ENCODE measurements around the gene IL4R.

IL4R gene

GRCh38 chr16:27321013-27321915, 7.5 kb downstream of the IL4R start:
- no peak overlapping the region for H3K4me3 ChIP-seq (ENCODE audit: low read depth, low read length)
- DNase-seq (ENCODE audit: low read depth), result no peak
- TF ChIP-seq CTCF (IDR thresholded peaks at IDR 0.05; ENCODE audit: low read depth, low read length, missing control alignments), result no peak

- TF ChIP-seq CTCF (IDR thresholded peaks at IDR 0.05; ENCODE audit: low read depth, low read length, missing control alignments), result no peak
- no peak overlapping the region for H3K4me3 ChIP-seq (ENCODE audit: low read depth, low read length)
- no peak for DNase-seq (ENCODE audit: low read depth)
Measured at GRCh38 chr16:27322858-27323780, 9.3 kb downstream of the IL4R start.

GRCh38 chr16:27323781-27324561, 10.2 kb downstream of the IL4R start:
- no peak overlapping the region for H3K4me3 ChIP-seq (ENCODE audit: low read depth, low read length)
- TF ChIP-seq CTCF (IDR thresholded peaks at IDR 0.05; ENCODE audit: low read depth, low read length, missing control alignments), result no peak
- no peak for DNase-seq (ENCODE audit: low read depth)

- no peak for TF ChIP-seq CTCF (IDR thresholded peaks at IDR 0.05; ENCODE audit: low read depth, low read length, missing control alignments)
- H3K4me3 ChIP-seq (ENCODE audit: low read depth, low read length), result no peak overlapping the region
- DNase-seq (ENCODE audit: low read depth), result no peak
Measured at GRCh38 chr16:27324851-27325301, 11.1 kb downstream of the IL4R start.

- no peak for TF ChIP-seq CTCF (IDR thresholded peaks at IDR 0.05; ENCODE audit: low read depth, low read length, missing control alignments)
- no peak overlapping the region for H3K4me3 ChIP-seq (ENCODE audit: low read depth, low read length)
- no peak for DNase-seq (ENCODE audit: low read depth)
Measured at GRCh38 chr16:27325736-27326135, 12.0 kb downstream of the IL4R start.

- H3K4me3 ChIP-seq (ENCODE audit: low read depth, low read length), result no peak overlapping the region
- TF ChIP-seq CTCF (IDR thresholded peaks at IDR 0.05; ENCODE audit: low read depth, low read length, missing control alignments), result no peak
- DNase-seq (ENCODE audit: low read depth), result no peak
Measured at GRCh38 chr16:27326251-27326650, 12.5 kb downstream of the IL4R start.
